ENCODE measurements around the gene IQCH.
A peak's percentile ranks its signal among the peaks of the same experiment; 100 is the strongest.

The IQCH gene

GRCh38 chr15:67456677-67457529 lies 202.3 kb downstream of the IQCH start:
- ChIA-PET CTCF (interaction anchor here (0.7 to 1.8 kb wide), 11 partner anchors 9 to 381 kb away, joined by 3 to 7 read pairs (median 3); no protein-coding TSS in a partner anchor), POLR2A (no interaction called here)
- peak; percentile 86 for DNase-seq (ENCODE audit: extremely low spot score)
- TF ChIP-seq CTBP1 (IDR thresholded peaks at IDR 0.05; ENCODE audit: borderline replicate concordance), result no peak
- no peak for TF ChIP-seq FOXA1 (IDR thresholded peaks at IDR 0.05)

GRCh38 chr15:67458331-67459029 lies 203.9 kb downstream of the IQCH start:
- no peak for TF ChIP-seq HDGF (IDR thresholded peaks at IDR 0.05; ENCODE audit: borderline replicate concordance)
- TF ChIP-seq ZNF384 (IDR thresholded peaks at IDR 0.05), result no peak
- TF ChIP-seq CTBP1 (IDR thresholded peaks at IDR 0.05; ENCODE audit: borderline replicate concordance), result no peak
- TF ChIP-seq BHLHE40 (IDR thresholded peaks at IDR 0.05; ENCODE audit: borderline replicate concordance), result no peak
- TF ChIP-seq SP1 (IDR thresholded peaks at IDR 0.05), result no peak
- no peak for TF ChIP-seq ARNT (IDR thresholded peaks at IDR 0.05)
- ChIA-PET CTCF (interaction anchor here (0.5 to 1.8 kb wide), 7 partner anchors 12 to 379 kb away, joined by 3 to 6 read pairs (median 3); no protein-coding TSS in a partner anchor), POLR2A (interaction anchor here (1.1 kb wide), 1 partner anchor 374 kb away, joined by 4 read pairs; no protein-coding TSS in a partner anchor)
- no peak for DNase-seq (ENCODE audit: extremely low spot score)

- CTCF ChIA-PET, result no interaction called here
Measured at GRCh38 chr15:67460521-67460920, 205.9 kb downstream of the IQCH start.

GRCh38 chr15:67461735-67462134 lies 207.1 kb downstream of the IQCH start:
- ChIA-PET POLR2A (no interaction called here), CTCF (interaction anchor here (0.7 kb wide), 1 partner anchor 90 kb away, joined by 3 read pairs; no protein-coding TSS in a partner anchor)
- DNase-seq (ENCODE audit: extremely low spot score), result no peak

More at GRCh38 chr15:67460521-67460920, 205.9 kb downstream of the IQCH start:
- DNase-seq (ENCODE audit: extremely low spot score), result no peak
- TF ChIP-seq FOXM1 (IDR thresholded peaks at IDR 0.05; ENCODE audit: borderline replicate concordance), result no peak
- no peak for TF ChIP-seq CTBP1 (IDR thresholded peaks at IDR 0.05; ENCODE audit: borderline replicate concordance)
- no peak for TF ChIP-seq LEF1 (IDR thresholded peaks at IDR 0.05; ENCODE audit: borderline replicate concordance)
- no peak for TF ChIP-seq SP1 (IDR thresholded peaks at IDR 0.05)
- TF ChIP-seq PKNOX1 (IDR thresholded peaks at IDR 0.05), result peak; percentile 43
- POLR2A ChIA-PET, result no interaction called here

GRCh38 chr15:67462875-67463274 lies 208.3 kb downstream of the IQCH start:
- no peak for DNase-seq (ENCODE audit: extremely low spot score)
- ChIA-PET CTCF (interaction anchor here (0.6 kb wide), 1 partner anchor 372 kb away, joined by 3 read pairs; no protein-coding TSS in a partner anchor), POLR2A (interaction anchor here (0.6 to 1.0 kb wide), 2 partner anchors 16 to 81 kb away, joined by 3 read pairs; no protein-coding TSS in a partner anchor)
- TF ChIP-seq PKNOX1 (IDR thresholded peaks at IDR 0.05) (peak; percentile 89), ARNT (IDR thresholded peaks at IDR 0.05) (no peak), FOXA1 (IDR thresholded peaks at IDR 0.05) (no peak)

More at GRCh38 chr15:67461735-67462134, 207.1 kb downstream of the IQCH start:
- TF ChIP-seq ELF4 (IDR thresholded peaks at IDR 0.05), result no peak
- no peak for TF ChIP-seq FOXA1 (IDR thresholded peaks at IDR 0.05)
- TF ChIP-seq HDGF (IDR thresholded peaks at IDR 0.05; ENCODE audit: borderline replicate concordance), result no peak
- no peak for TF ChIP-seq SUZ12 (IDR thresholded peaks at IDR 0.05)

GRCh38 chr15:67463488-67463887 lies 208.9 kb downstream of the IQCH start:
- TF ChIP-seq BHLHE40 (IDR thresholded peaks at IDR 0.05; ENCODE audit: borderline replicate concordance), result no peak
- no peak for TF ChIP-seq PKNOX1 (IDR thresholded peaks at IDR 0.05)
- no peak for TF ChIP-seq HDGF (IDR thresholded peaks at IDR 0.05; ENCODE audit: borderline replicate concordance)
- no peak for TF ChIP-seq SP1 (IDR thresholded peaks at IDR 0.05)
- no peak for TF ChIP-seq FOXK2 (IDR thresholded peaks at IDR 0.05)
- TF ChIP-seq FOXA1 (IDR thresholded peaks at IDR 0.05), result no peak
- TF ChIP-seq TARDBP (IDR thresholded peaks at IDR 0.05), result no peak
- no peak for TF ChIP-seq NFRKB (IDR thresholded peaks at IDR 0.05)
- TF ChIP-seq ELF4 (IDR thresholded peaks at IDR 0.05), result no peak
- no peak for TF ChIP-seq CTBP1 (IDR thresholded peaks at IDR 0.05; ENCODE audit: borderline replicate concordance)
- no peak for TF ChIP-seq ZNF384 (IDR thresholded peaks at IDR 0.05)
- no peak for TF ChIP-seq ARNT (IDR thresholded peaks at IDR 0.05)
- TF ChIP-seq LEF1 (IDR thresholded peaks at IDR 0.05; ENCODE audit: borderline replicate concordance), result no peak
- no peak for TF ChIP-seq FOXM1 (IDR thresholded peaks at IDR 0.05; ENCODE audit: borderline replicate concordance)
- no peak for TF ChIP-seq SUZ12 (IDR thresholded peaks at IDR 0.05)
- TF ChIP-seq L3MBTL2 (conservative IDR thresholded peaks at IDR 0.05), result no peak
- DNase-seq (ENCODE audit: extremely low spot score), result no peak
- POLR2A ChIA-PET, result no interaction called here
- CTCF ChIA-PET, result no interaction called here
